Fibroblast of skin of back (primary cell): ENCODE measurements around the gene CSAD.
"Not testable (repeated sequence)": the region's sequence is repeated elsewhere in the genome, so short reads cannot be mapped to it uniquely, and the experiment has no call there.

Experiments used
- DNase-seq: peaks from one replicate; pipeline ENCODE4 v3.0.0-alpha.2; 2013

The CSAD gene

DNA sequence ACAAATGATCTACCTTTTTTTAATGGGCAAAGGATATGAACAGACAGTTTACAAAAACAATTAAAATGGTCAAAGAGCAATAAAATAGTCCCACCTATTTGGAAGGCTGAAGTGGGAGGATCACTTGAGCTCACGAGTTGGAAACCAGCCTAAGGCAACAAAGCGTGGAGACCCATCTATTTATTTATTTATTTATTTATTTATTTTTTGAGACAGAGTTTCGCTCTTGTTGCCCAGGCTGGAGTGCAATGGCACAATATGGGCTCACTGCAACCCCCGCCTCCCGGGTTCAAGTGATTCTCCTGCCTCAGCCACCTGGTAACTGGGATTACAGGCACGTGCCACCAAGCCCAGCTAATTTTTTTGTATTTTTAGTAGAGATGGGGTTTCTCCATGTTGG, 3.3 kb downstream of the CSAD start:
- DNase-seq = not testable (repeated sequence)

DNA sequence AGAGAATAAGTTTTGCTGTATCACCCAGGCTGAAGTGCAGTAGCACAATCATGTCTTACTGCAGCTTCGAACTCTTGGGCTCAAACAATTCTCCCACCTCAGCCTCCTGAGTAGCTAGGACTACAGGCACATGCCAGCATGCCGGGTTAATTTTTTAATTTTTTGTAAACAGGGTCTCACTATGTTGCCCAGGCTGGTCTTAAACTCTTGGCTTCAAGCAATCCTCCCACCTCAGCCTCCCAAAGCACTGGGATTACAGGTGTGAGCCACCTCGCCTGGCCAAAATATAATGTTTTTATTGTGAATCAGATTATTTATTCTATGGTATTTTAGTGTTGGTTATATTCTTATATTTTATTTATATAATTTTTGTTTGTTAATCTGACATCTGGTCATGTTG, 4.0 kb downstream of the CSAD start:
- no peak for DNase-seq

DNA sequence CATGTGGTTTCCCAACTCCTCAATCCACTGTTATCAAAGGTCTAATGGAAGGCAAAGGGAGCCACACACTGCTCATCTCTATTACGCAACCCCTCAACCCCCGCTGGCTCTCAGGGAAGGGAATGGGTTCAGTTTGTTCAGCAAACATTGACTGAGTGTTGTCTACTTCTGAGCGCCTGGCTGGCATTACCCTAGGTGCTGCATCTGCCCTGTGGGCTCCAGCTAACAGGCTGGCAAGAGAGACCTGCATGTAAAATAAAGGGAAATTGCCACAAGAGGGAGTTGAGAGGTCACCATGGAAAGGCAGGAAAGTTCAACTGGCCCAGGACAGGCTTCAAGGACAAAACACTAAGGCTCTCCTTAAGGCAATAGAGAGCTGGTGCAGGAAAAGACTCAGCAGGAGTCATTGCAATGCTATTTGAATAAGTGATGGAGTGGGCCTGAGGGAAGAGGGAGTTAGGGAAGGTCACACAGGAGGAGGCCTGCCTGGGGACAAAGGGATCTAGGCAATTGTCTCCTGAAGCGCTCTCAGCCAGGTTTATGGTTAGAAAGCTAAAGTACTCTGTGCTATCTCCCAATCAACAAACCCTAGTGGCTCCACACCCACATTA, 5.7 kb downstream of the CSAD start:
- peak; percentile 43 for DNase-seq

DNA sequence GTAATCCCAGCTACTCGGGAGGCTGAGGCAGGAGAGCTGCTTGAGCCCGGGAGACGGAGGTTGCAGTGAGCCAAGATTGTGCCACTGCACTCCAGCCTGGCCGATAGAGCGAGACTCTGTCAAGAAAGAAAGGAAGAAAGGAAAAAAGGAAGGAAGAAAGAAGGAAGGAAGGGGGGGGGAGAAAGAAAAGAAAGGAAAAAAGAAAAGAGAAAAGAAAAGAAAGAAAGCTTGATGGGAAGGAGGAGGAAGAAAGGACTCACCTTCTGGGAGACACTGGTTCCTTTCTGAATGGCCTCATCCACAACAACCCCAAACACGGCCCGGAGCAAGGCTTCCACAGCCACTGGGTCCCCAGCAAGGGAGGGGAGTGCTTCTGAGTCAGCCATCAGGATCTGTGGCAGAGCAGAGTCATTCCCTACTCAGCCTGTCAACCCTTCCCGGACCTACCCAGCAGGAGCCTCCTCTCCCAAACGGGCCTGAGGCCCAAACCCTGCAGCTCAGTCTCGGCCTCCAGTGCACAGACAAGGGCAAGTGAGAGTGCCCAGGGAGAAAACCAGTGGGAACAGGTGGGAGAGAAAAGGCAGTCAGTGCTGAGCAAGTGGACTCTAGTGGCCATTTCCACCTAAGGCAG, 7.5 kb downstream of the CSAD start:
- DNase-seq = peak; percentile 52

DNA sequence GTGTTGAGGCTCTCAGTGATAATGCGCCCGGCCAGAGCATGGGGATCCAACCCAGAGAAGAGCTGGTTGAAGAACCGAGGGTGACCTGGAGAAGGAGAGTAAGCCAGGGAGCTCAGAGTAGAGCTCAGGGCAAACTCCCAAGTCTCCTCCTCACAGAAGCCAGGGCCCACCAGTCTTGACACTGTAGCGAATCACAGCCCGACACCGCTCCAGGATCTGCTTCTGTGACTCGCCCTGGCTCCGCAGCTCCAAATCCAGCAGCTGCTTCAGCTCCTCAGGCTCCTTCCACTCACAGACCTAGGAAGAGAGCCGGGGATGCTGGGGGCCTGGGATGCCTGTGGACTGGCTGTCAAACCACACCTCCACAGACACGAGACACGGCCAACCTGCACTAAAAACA, 8.4 kb downstream of the CSAD start:
- DNase-seq = peak; percentile 56

DNA sequence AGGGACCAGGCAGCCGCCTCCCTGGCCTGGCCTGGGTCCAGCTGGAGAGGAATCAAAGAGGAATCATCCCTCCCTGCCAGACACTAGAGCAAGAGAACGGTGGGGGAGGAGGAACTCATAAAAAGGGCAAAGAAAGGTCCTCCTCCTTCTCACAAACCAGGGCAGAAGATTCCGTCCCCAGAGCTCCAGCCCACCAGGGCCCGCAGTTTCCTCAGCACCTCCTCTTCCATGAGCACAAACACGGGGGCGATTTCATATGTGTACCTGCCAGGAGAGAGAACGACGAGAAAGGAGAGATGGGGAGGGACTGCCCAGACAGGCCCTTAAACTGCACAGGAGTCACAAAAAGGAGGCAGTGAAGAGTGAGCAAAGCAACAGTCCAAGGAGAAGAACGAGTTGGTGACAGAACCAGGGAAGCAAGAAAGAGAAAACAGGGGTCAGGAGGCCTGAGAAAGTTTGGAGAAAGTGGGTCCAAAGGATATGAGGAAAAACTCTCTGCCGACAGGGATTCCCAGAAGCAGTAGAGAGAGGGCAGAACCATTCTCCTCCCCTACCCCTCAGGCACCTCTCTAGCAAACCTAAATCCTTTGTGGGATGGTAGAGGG, 8.9 kb downstream of the CSAD start:
- DNase-seq = peak; percentile 28

DNA sequence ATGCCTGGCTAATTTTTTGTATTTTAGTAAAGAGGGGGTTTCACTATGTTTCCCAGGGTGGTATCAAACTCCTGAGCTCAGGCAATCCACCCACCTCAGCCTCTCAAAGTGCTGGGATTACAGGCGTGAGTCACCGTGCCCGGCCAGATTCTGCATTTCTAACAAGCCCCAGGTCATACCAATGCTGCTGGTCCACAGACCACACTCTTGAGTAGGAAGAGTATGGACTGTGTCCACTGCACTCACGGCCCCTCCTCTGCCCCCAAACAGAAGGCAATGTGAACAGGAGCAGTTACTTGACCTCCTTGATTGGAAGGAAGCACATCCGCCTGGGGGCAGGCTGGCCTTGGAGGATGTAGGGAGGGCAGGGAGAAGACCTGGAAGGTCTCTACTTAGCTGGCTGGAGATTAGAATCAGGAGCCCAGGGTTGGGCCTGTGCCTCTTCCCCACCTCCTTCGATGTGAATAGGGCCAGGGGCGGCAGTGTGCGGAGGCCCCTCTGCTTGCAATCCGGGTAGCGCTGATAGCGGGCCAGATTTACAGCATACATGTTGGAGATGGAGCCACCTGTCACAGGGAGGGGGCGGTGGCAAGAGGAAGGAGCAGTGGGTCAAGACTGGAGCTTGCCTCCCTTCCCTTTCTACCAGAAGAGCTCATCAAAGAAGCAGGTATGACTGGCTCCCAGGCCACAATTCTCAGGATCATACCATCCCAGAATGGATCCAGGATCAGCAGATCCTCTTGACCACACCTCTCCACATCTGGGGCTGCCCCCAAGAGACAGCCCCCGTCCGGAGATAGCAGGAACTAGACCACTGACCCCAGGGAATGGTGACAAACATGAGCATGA, 9.6 kb downstream of the CSAD start:
- DNase-seq = no peak

DNA sequence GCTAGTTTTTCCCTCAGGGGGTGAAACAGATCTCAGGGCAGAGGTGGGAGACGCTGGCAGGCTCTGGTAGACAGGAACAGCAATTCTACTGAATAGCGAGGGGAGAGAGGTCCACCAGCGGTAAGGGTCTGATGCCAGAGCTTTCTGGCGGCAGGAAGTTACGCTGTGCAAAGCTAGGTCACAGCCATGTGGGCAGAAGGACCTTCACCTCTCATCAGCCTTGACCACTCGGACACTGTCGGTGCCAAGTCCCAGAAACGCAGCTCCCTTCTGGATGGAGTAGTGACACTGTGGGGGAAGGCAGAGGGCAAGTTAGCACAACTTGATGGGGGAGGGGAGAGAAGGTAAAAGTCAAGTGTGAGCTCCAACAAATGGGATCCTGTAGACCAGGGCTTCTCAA, 10.5 kb downstream of the CSAD start:
- no peak for DNase-seq

DNA sequence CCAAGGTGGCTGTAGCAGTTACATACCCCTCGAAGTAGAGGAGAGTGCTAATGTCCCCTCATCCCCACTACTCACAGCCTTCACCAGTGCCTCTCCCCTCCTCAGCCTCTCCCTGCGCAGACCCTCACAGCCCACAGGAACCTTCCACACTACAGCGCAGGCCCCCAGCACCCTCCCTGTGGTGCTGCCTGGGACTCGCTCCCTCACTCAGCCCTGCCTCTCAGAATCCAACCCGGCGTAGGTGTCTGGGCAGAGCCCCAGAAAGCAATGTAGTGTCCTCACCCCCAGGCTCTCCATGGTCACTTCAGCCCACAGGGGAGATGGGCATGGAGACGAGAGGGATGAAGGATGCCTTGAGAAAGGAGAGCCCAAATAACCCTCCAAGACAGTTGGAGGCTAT, 11.1 kb downstream of the CSAD start:
- no peak for DNase-seq

DNA sequence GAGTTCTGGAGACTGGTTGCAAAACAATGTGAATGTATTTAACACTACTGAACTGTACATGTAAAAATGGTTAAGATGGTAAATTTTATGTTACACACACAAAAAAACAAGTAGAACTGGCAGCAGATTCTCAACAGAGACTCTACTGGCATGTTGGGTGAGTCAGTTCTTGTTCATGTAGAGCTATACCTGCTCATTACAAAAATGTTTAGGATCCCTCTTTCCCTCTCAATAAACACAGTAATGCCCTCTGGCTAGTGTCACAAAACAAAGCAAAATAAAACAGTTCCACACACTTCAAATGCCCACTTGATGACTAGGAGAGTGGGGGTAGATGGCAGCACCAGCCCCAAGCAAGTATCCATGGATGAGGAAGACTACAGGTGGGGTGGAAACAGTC, 13.9 kb downstream of the CSAD start:
- DNase-seq = no peak

DNA sequence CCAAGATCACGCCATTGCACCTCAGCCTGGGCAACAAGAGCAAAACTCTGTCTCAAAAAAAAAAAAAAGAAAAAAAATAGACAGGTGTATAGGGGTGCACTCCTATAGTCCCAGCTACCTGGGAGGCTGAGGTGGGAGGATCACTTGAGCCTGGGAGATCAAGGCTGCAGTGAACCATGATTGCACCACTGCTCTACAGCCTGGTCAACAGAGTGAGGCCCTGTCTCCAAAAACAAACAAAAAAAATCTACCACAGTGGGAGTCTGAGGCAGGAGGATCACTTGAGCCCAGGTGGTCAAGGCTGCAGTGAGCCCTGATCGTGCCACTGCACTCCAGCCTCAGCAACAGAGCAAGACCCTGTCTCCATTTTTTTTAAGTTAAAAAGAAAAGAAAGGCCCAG, 17.7 kb downstream of the CSAD start:
- not testable (repeated sequence) for DNase-seq

DNA sequence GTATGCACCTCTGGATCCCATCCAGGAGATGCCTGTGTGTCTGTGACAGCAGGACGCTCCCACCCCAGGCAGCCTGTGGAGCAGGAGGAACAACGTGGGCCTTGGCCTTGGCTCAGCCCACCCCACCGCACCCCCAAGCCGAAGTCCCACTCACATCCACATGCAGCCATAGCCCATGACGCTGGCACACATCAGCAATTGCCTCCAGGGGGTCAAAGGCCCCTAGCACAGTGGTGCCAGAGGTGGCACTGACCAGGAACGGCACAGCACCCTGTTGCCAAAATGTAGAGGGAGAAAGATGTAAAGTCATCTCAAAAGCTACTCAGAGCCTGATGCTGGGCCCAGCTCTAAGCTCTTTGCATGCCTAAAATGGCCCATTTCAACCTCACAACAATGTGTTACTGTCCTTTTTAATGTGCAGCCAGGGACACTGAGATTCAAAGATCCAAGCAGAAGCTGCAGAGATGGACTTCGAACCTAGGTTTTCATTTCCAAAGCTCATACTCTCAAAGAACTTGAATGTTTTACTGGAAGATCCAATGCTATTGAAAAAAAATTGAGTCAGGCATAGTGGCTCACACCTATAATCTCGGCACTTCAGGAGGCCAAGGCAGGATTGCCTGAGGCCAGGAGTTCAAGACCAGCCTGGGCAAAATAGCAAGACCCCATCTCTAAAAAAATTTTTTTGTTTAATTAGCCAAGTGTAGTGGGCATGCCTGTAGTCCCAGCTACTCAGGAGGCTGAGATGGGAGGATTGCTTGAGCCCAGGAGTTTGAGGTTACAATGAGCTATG, 19.4 kb downstream of the CSAD start:
- DNase-seq = no peak

DNA sequence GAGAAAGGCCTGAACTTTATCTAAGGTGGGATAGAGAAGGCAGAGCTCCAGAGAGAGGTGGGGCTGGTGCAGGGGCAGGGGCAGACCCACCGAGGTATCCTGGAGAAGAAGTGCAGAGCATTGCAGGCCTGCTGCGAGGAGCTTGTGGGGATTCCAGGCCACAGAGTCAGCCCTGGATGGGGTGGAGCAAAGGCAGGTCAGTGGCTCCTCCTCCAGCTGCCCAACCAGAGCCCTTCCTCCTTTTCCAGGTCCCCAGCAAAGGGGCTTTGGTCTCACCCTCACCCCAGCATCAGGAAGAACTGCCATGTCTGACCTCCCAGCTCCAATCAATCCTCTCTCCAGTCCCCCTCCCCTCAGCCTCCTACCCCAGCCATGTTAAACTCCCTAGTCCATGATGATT, 20.1 kb downstream of the CSAD start:
- DNase-seq = no peak

DNA sequence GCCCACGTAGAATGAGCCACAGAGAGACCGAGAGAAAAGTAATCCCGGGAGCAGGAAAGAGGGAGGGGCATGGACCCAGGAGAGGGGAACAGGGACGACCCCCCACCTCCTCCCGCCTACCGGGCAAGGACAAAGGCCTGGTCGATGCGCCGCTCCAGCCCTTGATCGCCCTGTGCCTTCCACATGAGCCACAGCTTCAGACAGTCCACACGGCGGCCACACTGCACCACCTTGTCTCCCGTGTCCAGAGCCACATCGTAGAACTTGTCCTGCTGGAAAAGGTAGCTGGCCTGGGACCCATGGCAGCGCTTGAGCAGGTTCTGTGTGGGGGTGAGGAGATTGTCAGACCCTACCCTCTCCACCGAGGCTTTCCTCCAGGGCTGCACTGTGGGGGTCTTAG, 20.7 kb downstream of the CSAD start:
- no peak for DNase-seq

DNA sequence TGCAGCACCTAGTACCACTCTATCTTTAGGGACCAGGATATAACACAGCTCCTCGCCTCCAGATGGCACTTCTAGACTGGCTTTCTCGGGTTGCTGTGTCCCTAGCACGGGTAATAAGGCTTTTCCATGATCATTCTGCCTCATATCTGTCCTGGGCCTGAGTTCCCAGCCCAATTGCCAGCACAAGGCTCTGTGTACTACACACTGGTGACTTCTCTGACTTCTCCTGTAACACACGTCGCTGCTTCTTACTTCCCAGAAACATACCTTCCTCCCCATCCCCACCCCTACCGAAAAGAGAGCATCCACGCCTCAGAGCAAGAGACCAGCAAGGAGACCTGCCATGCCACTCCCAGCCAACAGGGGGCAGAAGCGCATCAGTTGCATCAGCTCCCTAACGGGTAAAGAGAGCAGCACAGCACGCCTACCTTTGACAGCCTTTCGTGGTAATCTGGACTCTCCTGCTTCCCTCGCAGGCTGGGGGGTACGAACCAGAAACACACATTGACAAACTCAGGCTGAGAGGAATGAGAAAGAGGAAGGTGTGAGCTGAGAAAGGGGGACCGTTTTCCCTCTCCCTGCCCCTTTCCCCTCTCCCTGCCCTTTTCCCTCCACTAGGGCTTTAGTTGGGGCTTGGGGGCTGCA, 21.4 kb downstream of the CSAD start:
- DNase-seq = peak; percentile 80

DNA sequence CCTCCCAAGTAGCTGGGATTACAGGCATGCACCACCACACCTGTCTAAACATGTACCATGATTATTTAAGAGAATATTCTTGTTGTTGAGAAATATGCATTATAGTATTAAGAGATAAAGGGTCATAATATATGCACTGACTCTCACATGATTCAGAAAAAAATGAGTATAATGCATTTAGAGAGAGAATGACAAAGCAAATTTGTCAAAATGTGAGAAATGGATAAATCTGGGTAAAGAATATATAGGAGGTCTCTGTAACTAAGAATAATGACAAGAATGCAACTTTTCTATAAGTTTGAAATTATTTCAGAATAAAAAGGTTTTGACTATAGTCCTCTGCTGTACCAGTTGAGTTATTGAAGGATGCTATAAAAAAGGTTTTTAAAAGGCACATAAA, 28.3 kb downstream of the CSAD start:
- DNase-seq = no peak

DNA sequence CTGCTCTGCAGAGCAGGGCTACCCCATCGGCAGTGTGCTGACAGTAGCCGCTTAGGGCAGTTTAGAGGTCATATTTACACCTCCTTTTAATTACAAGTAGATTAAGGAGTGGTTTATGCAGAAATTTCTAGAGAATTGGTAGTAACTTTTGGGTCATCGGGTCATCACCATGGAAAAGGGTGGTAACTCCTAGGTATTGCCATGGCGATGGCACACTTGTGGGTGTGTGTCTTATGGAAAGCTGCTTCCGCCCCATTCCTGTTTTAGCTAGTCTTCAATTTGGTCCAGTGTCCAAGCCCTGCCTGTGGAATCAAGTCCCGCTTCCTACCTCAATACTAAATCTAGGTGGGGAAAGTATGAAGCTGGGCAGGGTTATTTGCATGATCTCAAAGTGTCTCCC, 29.7 kb downstream of the CSAD start:
- DNase-seq = no peak

DNA sequence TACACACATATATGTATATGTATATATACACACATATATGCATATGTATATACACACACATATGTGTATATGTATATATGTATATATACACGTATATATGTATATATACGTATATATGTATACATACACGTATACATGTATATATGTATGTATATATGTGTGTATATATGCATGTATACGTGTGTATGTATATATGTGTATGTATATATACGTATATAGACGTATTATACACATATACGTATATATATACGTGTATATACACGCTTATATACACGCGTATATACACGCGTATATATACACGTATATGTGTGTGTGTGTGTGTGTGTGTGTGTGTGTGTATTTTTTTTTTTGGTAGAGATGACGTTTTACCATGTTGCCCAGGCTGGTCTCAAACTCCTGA, 33.1 kb downstream of the CSAD start:
- DNase-seq = no peak

DNA sequence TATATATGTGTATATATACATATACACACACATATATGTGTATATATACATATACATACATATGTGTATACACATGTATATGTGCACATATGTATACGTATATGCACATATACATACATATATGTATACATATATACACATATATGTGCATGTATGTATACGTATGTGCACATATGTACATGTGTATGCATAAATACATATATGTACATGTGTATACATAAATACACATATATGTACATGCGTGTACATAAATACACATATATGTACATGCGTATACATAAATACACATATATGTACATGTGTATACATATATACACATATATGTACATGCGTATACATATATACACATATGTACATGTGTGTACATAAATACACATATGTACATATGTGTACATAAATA, 33.5 kb downstream of the CSAD start:
- DNase-seq = no peak

DNA sequence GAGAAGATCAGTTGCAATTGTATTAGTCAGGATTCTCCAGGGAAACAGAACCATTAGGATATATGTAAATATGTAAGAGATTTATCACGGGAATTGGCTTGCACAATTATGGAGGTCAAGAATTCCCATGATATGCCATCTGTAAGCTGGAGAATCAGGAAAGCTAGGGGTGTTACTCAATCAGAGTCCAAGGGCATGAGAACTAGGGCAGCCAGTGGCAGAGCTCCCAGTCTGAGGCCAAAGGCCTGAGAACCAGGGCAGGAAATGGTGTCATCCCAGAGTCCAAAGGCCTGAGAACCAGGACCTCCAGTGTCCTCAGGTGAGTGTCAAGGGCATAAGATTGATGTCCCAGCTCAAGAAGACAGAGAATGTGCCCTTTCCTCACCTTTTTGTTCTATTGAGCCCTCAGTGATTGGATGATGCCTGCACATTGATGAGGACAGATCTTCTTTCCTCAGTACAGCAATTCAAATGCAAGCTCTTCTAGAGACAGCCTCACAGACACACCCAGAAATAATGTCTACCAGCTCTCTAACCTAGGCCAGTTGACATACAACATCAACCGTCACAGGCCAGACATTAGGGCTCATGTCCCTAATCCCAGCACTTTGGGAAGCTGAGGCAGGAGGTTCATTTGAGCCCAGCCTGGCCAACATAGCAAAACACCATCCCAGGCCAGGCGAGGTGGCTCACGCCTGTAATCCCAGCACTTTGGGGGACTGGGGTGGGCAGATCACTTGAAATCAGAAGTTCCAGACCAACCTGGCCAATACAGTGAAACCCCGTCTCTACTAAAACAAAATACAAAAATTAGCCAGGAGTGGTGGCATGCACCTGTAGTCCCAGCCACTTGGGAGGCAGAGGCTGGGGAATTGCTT, 35.1 kb downstream of the CSAD start:
- DNase-seq = no peak

DNA sequence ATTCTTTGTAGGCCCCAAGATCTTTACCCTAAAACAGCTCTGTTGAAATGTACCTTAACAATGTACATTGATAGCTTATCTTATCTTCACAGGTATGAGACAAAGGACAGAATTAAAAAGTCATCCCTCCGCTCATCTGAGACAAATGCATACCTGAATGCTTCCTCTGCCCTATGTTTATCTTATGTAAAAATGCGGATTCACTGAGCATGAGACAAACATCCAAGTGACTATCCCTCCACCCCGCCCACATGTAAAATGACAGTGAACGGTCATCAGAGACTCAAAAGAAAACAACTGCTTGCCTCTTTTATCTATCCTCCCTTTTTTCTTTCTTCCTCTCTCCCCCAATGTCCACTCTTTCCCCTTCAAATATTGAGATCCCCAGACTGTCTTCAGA, 37.4 kb downstream of the CSAD start:
- DNase-seq = no peak
